HG03439 (cell line): ENCODE results near the gene ID1.
"Not testable (repeated sequence)": the region's sequence is repeated elsewhere in the genome, so short reads cannot be mapped to it uniquely, and the experiment has no call there.

Source experiments
- ATAC-seq: cut with Tn5 transposase; IDR thresholded peaks from one replicate; pipeline ENCODE4 v1.9.1; 2021; ENCODE audit warnings: mild to moderate bottlenecking, moderate library complexity; ENCODE audit not compliant: unreplicated experiment

The ID1 gene

GRCh38 chr20:31632548-31633338 lies 27.7 kb downstream of the ID1 start:
- ATAC-seq, result no peak

GRCh38 chr20:31633339-31633914 lies 28.3 kb downstream of the ID1 start:
- ATAC-seq, result no peak

GRCh38 chr20:31637660-31638059 lies 32.6 kb downstream of the ID1 start, which contains the start of gene COX4I2:
Gene COX4I2 (plus strand): TSS chr20:31637912. CDS start chr20:31639018, 1,106 bp downstream.
- ATAC-seq, result no peak

GRCh38 chr20:31638317-31638716 lies 33.2 kb downstream of the ID1 start:
- ATAC-seq, result no peak

- ATAC-seq, result no peak
Observed at GRCh38 chr20:31638816-31639215, 33.7 kb downstream of the ID1 start.

GRCh38 chr20:31640259-31640658 lies 35.2 kb downstream of the ID1 start:
- no peak for ATAC-seq

GRCh38 chr20:31641391-31641790 lies 36.3 kb downstream of the ID1 start:
- no peak for ATAC-seq

GRCh38 chr20:31642837-31643236 lies 37.7 kb downstream of the ID1 start:
- ATAC-seq, result no peak

- ATAC-seq, result no peak
Observed at GRCh38 chr20:31643522-31643921, 38.4 kb downstream of the ID1 start.

- ATAC-seq, result no peak
Observed at GRCh38 chr20:31644701-31645100, 39.6 kb downstream of the ID1 start.

GRCh38 chr20:31648104-31648503 lies 43.0 kb downstream of the ID1 start:
- not testable (repeated sequence) for ATAC-seq

GRCh38 chr20:31652917-31653396 lies 47.9 kb downstream of the ID1 start:
- ATAC-seq, result no peak

- no peak for ATAC-seq
Observed at GRCh38 chr20:31653561-31653960, 48.5 kb downstream of the ID1 start.

- no peak for ATAC-seq
Observed at GRCh38 chr20:31654534-31654933, 49.4 kb downstream of the ID1 start.
